CD4-positive, alpha-beta T cell treated with Interferon alpha-2 for 1 hour (primary cell): Measurements from ENCODE around the gene RARS1.

Experiments used
- DNase-seq, 2 donors: peaks; one replicate each; pipeline ENCODE4 v3.0.0-alpha.2; 2020 to 2022

RARS1 gene

DNA sequence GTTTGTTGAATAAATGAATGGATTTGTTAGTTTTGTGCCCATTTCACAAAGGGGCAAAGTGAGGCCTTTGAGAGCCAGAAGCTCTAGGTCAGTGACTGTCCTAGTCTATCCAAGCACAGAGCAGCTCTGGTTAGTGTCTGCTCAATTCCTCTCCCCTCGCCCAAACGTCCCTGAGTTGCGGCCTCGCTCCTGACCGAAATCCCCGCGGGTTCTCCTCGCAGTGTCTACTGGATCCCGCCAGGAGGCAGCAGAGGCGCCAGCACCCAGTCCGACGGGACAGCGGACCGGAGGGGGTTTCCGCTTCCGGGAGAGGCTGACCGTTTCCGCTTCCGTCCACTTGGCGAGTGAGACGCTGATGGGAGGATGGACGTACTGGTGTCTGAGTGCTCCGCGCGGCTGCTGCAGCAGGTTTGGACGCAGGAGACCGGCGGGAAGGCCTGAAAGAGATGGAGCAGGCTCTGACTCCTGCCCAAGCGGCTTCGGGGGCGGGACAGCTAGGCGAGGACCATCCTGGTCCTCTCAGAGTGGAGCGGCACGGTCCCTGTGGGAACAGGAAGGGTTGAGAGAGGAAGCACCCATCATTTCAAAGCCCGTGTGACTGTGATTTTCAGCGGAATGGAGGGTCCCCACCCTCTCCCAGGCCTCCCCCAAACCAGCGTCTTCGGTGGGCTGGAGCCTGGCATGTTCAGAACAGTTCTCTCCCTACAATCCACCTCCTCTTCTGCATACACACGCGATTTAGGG, at the start of gene RARS1:
RARS1 (plus strand) TSS at position 336 of the 744 bp plus-strand sequence; CDS start at position 364, 28 bp downstream.
- peak; percentile 88 to 90 for DNase-seq

- DNase-seq: no peak
Observed at GRCh38 chr5:168438349-168438748, 47.9 kb upstream of the RARS1 start.

DNA sequence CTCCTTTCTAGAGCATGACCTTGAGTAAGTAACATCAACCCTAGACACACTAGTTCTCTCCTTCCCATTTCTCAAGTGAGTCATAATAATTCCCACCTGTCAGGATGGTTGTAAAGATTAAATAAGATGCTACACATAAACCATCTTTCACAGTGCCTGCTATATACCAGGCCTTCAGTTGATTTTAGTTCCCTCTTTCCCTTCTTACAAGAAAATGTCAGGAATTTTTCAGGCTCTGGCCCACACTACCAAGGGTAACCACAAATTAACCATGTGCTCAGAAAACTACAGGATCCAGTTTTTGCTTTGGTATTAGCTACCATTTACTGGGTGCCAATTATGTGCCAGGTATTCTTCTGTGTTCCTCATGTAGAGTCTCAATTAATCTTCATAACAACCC, 42.7 kb upstream of the RARS1 start:
- no peak for DNase-seq

- DNase-seq: no peak
Observed at GRCh38 chr5:168443950-168444700, 42.1 kb upstream of the RARS1 start.

- DNase-seq: no peak
Observed at GRCh38 chr5:168446983-168447619, 39.2 kb upstream of the RARS1 start.

GRCh38 chr5:168447808-168448207, 38.5 kb upstream of the RARS1 start:
- no peak for DNase-seq

GRCh38 chr5:168449166-168449565, 37.1 kb upstream of the RARS1 start:
- no peak for DNase-seq

GRCh38 chr5:168451565-168451964, 34.7 kb upstream of the RARS1 start:
- DNase-seq: no peak

DNA sequence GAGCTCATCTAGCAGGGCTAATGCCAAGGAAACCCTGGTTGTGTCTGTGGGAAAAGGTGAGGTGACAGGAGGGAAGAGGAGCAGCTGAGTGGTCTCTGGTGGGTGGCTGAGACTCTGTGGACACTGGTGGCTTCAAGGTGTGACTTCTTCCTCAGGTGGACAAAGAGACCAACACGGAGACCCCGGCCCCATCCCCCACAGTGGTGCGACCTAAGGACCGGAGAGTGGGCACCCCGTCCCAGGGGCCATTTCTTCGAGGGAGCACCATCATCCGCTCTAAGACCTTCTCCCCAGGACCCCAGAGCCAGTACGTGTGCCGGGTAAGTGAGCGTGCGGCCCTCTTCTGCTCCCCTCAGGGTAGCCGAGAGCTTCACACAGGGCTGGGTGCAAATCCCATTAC, 31.1 kb upstream of the RARS1 start:
- no peak for DNase-seq

DNA sequence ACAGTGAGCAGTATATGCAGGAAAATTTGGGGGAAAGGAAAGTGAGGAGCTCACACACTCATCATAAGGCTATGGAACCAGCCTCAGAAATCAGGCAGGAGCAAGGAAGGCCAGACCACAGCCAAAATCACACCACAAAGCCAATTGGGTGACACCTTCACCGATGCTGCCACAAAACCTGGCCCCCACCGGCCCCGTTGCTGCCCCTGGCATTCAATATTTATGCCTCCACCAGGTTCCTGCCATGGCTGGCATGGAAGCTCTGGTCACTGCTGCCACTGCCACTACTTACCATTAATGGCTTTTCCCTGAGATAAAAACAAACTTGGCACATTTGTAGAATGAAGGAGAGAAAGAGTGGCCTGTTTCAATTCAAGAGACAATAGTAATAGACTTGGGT, 28.7 kb upstream of the RARS1 start:
- no peak for DNase-seq

- no peak for DNase-seq
Observed at GRCh38 chr5:168460606-168461005, 25.7 kb upstream of the RARS1 start.

GRCh38 chr5:168463081-168463480, 23.2 kb upstream of the RARS1 start:
- DNase-seq: no peak

DNA sequence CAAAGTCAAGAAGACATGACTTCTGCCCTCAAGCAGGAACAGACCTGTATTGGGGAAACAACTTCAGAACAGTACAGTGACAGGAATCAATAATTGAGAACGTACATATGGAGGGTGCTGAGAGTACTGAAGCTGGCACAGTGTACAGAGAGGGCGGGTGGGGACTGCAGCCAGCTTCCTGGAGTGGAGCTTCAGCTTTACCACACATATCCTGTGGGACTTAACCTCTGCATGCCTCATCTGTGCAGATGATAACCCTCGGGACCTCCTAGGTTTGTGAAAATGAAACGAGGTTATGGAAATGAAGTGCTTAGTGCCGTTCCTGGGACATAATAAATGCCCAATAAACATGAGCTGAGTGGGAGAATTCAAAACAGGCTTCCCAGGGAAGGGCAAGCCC, 22.1 kb upstream of the RARS1 start:
- no peak for DNase-seq

DNA sequence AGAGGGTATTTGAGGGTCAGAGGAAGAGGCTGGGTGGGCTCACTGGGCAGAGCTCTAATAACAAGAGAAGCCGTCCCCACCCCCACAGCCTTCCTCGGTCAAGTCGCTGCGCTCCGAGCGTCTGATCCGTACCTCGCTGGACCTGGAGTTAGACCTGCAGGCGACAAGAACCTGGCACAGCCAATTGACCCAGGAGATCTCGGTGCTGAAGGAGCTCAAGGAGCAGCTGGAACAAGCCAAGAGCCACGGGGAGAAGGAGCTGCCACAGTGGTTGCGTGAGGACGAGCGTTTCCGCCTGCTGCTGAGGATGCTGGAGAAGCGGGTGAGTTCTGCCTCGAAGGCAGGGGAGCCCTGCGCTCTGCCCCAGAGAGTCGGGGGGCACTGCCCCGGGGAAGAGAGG, 21.6 kb upstream of the RARS1 start:
- no peak for DNase-seq

DNA sequence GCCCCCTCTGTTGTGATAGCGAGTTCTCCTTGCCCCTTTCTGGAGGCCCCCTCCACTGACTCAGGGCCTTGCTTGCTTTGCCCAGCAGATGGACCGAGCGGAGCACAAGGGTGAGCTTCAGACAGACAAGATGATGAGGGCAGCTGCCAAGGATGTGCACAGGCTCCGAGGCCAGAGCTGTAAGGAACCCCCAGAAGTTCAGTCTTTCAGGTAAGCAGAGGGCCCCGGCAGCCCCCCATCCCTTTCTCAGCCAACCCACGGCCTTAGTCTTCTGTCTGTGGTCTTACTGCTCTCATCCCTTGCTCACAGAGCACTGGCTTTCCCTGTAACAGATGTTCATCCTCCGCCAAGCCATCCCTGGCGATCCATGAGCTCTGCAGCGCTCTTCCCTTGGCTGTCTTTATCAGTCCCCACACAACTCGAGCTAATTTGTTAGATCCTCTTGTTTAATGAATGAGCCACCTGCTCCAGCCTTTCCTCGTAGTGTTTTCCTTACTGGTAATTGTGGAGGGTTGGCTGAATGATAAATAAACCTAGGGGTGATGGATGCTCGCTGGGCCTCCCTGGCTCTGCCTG, 18.4 kb upstream of the RARS1 start:
- DNase-seq: no peak

DNA sequence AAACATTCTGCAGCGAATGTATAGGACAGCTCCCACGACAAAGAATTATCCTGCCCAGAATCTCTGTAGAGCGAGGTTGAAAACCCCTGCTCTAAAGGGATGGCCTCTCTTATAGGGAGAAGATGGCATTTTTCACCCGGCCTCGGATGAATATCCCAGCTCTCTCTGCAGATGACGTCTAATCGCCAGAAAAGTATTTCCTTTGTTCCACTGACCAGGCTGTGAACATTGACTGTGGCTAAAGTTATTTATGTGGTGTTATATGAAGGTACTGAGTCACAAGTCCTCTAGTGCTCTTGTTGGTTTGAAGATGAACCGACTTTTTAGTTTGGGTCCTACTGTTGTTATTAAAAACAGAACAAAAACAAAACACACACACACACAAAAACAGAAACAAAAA, 17.4 kb upstream of the RARS1 start:
- no peak for DNase-seq

- DNase-seq: no peak
Observed at GRCh38 chr5:168469816-168470215, 16.5 kb upstream of the RARS1 start.

DNA sequence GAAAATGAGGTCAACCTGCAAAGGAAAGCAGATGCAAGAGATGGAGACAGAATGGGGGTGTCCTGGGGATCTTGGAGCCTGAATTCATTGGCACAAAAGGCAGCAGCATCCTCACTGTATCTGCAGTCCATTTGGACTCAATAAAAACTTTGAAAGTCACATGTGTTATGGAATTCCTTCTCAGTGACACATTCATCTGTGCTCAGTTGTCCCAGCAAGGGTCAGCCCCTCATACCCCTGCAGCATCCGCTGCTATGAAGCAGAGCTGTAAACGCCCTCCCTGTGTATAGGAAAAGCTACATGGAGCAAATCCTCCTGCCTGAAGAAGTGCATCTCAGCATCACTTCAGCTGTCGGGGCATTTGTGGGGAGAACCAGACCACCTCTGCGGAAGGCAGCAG, 14.5 kb upstream of the RARS1 start:
- DNase-seq: no peak

GRCh38 chr5:168472329-168472728, 13.9 kb upstream of the RARS1 start:
- DNase-seq: no peak

DNA sequence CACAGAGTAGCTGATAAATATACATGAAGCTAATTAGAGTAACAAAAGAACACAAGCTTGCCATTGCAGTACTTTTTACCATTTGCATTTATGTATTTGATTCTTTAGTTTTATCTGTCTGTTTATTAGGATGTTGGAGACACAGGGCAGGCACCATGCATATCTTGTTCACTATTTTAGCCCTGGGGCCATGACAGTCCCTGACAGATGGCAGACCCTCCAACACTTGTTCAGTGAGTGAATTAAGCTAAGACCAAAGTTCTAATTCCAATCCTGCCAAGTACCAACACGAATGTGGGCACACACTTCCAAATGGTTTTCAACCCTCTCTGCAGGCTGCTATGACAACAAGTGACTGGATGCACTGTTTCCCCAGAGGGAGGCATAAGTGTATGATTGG, 12.0 kb upstream of the RARS1 start:
- no peak for DNase-seq

- no peak for DNase-seq
Observed at GRCh38 chr5:168477060-168477459, 9.2 kb upstream of the RARS1 start.

DNA sequence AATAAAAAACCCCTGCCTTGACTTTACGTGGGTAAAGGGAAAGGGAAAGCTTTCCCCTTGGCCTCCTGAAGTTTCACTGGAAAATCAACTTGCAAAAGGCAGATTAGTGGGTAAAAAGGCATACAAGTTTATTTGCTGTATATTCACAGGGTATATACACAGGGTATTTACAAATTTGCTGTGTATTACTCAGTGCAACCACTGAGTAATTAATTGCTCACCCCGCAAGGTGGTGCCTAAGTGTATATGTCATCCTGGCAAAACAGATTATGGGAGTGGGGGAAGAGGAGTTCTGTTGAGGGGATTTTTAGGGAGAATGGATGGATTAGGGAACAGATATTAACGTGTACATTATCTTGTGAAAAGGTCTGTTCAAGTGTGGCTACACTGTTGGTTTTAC, 7.1 kb upstream of the RARS1 start:
- DNase-seq: no peak

DNA sequence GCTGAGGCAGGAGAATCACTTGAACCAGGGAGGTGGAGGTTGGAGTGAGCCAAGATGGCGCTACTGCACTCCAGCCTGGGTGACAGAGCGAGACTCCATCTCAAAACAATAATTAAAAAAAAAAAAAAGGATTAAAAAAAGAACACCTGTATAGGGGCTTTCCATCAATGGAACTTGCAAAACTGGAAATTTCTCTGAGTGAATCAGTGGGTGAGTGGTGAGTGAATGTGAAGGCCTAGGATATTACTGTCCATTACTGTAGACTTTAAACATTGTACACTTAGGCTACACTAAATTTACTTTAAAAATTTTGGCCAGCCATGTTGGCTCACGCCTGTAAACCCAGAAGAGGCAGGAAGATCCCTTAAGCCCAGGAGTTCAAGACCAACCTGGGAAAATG, 5.7 kb upstream of the RARS1 start:
- no peak for DNase-seq

DNA sequence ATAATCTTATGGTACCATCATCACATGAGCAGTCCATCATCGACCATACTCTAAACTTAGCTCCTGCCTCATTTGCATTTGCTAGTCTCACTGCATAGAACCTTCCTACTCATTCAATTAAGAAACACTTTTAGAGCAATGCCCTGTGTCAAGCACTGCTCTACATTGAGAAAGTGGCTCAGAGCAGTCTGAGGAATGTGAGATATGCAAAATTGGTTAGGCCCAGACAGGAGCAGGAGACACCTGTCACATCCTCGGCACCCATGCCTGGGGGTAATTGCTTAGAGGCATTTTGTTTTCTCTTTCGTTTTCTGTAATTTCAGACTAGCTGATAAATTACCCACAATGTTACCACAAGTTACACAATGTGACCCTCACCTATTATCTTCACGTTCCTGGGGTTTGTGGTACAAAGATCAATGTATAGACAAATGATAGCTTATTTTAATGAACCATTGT, 4.9 kb upstream of the RARS1 start:
- DNase-seq: peak in 1 of 2 donors; percentile 34
